ENCODE measurements around the gene KRTAP4-11. TPM values are rescaled to one million over a fixed set of nuclear protein-coding genes. Genes with fewer than 3 reads are reported as not detected.

KRTAP4-11 gene
- total and polyA plus RNA-seq, 2 of the 4 experiments (the other 2 are of a cell fraction): not detected

DNA sequence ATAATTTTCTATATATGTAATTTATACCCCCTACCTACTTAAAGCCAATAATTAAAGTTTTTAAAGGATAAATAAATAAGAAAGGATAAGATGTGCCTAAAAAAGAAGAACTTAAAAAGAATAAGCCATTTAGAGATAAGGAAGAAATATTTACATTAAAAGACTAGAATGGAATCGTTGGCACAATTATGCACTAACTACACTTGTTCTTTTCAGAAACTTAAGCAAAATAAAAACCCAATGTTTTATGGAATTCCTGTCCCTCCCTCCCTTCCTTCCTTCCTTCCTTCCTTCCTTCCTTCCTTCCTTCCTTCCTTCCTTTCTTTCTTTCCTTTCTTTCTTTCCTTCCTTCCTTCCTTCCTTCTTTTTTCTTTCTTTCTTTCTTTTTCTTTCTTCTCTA lies 26.7 kb upstream of the KRTAP4-11 start:
- dilution Hi-C loops (cut with HindIII; ENCODE audit: low sequenced_read_pairs, unreplicated experiment): no loop called here
- Histone ChIP-seq H2AK9ac (replicated peaks; ENCODE audit: low read depth, low read length, poor library complexity) (no peak overlapping the region), H3K27ac (ENCODE audit: insufficient read depth, low read length) (no peak overlapping the region), H4K20me1 (ENCODE audit: insufficient read depth, low read length) (no peaks in the 10 kb centered on the region), H3K56ac (ENCODE audit: extremely low read depth, insufficient read depth, low read length) (no peak overlapping the region), H2BK20ac (ENCODE audit: low read depth, low read length) (no peak overlapping the region), H2AK5ac (ENCODE audit: low read depth, low read length) (no peak overlapping the region), H4K91ac (ENCODE audit: insufficient read depth, low read depth, low read length) (no peak overlapping the region), H3K9me1 (ENCODE audit: insufficient read depth, low read length) (no peaks in the 10 kb centered on the region), H3K79me1 (ENCODE audit: low read depth in 1 of 2, low read length in 2 of 2) (no peaks in the 10 kb centered on the region), H3K14ac (replicated peaks; ENCODE audit: low read depth, low read length) (no peak overlapping the region), H4K5ac (ENCODE audit: low read depth, low read length) (no peak overlapping the region), H2BK5ac (ENCODE audit: low read depth, low read length, poor library complexity, severe bottlenecking) (no peak overlapping the region), H3K4me2 (ENCODE audit: low read depth, low read length) (no peak overlapping the region), H3K18ac (ENCODE audit: low read depth, low read length) (no peak overlapping the region), H3K9me3 (ENCODE audit: control insufficient read depth, insufficient read depth, low read length) (peaks cover 5% of the 10 kb centered on the region), H3K4me3 (ENCODE audit: insufficient read depth, low read depth, low read length) (no peak overlapping the region), H2BK15ac (ENCODE audit: low read depth, low read length) (no peak overlapping the region), H3K23ac (ENCODE audit: low read depth, low read length) (no peak overlapping the region), H4K8ac (ENCODE audit: low read depth in 2 of 2, low read length in 2 of 2) (no peak overlapping the region), H3K36me3 (ENCODE audit: control insufficient read depth, insufficient read depth, low read length) (no peaks in the 10 kb centered on the region), H3K27me3 (ENCODE audit: control insufficient read depth, insufficient read depth, low read length) (no peaks in the 10 kb centered on the region), H2BK120ac (ENCODE audit: low read depth, low read length) (no peak overlapping the region), H2AFZ (replicated peaks; ENCODE audit: low read length, poor library complexity) (no peak overlapping the region), H3K9ac (ENCODE audit: low read depth, low read length) (no peak overlapping the region), H3K4me1 (ENCODE audit: control insufficient read depth, insufficient read depth, low read length) (no peaks in the 10 kb centered on the region; the same call in 1 of the 2 replicates), H3K4ac (ENCODE audit: low read depth, low read length) (no peak overlapping the region)
- in situ Hi-C loops (cut with MboI; ENCODE audit: low sequenced_read_pairs): no loop called here
- TF ChIP-seq MXI1 (IDR thresholded peaks at IDR 0.05; ENCODE audit: borderline replicate concordance, low read depth, low read length) (no peak), BHLHE40 (IDR thresholded peaks at IDR 0.05; ENCODE audit: low read depth, low read length) (no peak), CEBPB (IDR thresholded peaks at IDR 0.05; ENCODE audit: low read depth, low read length) (no peak), MAZ (IDR thresholded peaks at IDR 0.05; ENCODE audit: borderline replicate concordance, low read depth, low read length) (no peak), RCOR1 (IDR thresholded peaks at IDR 0.05; ENCODE audit: insufficient replicate concordance, low read length) (no peak), MAFK (IDR thresholded peaks at IDR 0.05; ENCODE audit: low read depth, low read length) (no peak), RFX5 (IDR thresholded peaks at IDR 0.05; ENCODE audit: low read depth, low read length) (no peak), FOS (IDR thresholded peaks at IDR 0.05; ENCODE audit: low read depth, low read length) (no peak), POLR2A (IDR thresholded peaks at IDR 0.05; ENCODE audit: low read depth, low read length) (no peak), SMC3 (IDR thresholded peaks at IDR 0.05; ENCODE audit: low read depth, low read length) (no peak), CHD1 (IDR thresholded peaks at IDR 0.05; ENCODE audit: low read depth, low read length) (no peak), RAD21 (IDR thresholded peaks at IDR 0.05; ENCODE audit: low read length) (no peak), NFE2L2 (IDR thresholded peaks at IDR 0.05; ENCODE audit: low read depth, low read length) (no peak)
- TF ChIP-seq, protein P1, sequence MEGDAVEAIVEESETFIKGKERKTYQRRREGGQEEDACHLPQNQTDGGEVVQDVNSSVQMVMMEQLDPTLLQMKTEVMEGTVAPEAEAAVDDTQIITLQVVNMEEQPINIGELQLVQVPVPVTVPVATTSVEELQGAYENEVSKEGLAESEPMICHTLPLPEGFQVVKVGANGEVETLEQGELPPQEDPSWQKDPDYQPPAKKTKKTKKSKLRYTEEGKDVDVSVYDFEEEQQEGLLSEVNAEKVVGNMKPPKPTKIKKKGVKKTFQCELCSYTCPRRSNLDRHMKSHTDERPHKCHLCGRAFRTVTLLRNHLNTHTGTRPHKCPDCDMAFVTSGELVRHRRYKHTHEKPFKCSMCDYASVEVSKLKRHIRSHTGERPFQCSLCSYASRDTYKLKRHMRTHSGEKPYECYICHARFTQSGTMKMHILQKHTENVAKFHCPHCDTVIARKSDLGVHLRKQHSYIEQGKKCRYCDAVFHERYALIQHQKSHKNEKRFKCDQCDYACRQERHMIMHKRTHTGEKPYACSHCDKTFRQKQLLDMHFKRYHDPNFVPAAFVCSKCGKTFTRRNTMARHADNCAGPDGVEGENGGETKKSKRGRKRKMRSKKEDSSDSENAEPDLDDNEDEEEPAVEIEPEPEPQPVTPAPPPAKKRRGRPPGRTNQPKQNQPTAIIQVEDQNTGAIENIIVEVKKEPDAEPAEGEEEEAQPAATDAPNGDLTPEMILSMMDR (conservative IDR thresholded peaks at IDR 0.05; ENCODE audit: low read depth, low read length): no peak
- TF ChIP-seq, protein P2, sequence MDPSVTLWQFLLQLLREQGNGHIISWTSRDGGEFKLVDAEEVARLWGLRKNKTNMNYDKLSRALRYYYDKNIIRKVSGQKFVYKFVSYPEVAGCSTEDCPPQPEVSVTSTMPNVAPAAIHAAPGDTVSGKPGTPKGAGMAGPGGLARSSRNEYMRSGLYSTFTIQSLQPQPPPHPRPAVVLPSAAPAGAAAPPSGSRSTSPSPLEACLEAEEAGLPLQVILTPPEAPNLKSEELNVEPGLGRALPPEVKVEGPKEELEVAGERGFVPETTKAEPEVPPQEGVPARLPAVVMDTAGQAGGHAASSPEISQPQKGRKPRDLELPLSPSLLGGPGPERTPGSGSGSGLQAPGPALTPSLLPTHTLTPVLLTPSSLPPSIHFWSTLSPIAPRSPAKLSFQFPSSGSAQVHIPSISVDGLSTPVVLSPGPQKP (IDR thresholded peaks at IDR 0.05; ENCODE audit: borderline replicate concordance, low read depth, low read length): no peak
- TF ChIP-seq, protein P3, sequence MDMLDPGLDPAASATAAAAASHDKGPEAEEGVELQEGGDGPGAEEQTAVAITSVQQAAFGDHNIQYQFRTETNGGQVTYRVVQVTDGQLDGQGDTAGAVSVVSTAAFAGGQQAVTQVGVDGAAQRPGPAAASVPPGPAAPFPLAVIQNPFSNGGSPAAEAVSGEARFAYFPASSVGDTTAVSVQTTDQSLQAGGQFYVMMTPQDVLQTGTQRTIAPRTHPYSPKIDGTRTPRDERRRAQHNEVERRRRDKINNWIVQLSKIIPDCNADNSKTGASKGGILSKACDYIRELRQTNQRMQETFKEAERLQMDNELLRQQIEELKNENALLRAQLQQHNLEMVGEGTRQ (IDR thresholded peaks at IDR 0.05; ENCODE audit: low read depth, low read length): no peak
- ATAC-seq (ENCODE audit: low read depth) (no peak), DNase-seq (no peak)
- ChIA-PET CTCF (no interaction called here), POLR2A (ENCODE audit: unreplicated experiment) (no interaction called here)
- no TSS peak for BruUV-seq (replicated peaks)
- intact Hi-C loops (cut with micrococcal nuclease): no loop called here
- WGBS, 2 experiments (ENCODE audit: extremely low coverage in 2 of 2, insufficient read length in 1 of 2): no CpG with 5 or more reads among the region's 1 CpG

Data from IMR-90 (cell line).